GM18517 (cell line): ENCODE data around the gene TBL1XR1.

Source experiments
- ATAC-seq: cut with Tn5 transposase; IDR thresholded peaks from one replicate; pipeline ENCODE4 v1.9.1; 2021; ENCODE audit warnings: mild to moderate bottlenecking, moderate library complexity; ENCODE audit not compliant: unreplicated experiment

Gene TBL1XR1

GRCh38 chr3:177197041-177197726 is at the start of gene TBL1XR1:
TSS of gene TBL1XR1 (minus strand) at chr3:177197482. CDS start at chr3:177064977, 132,505 bp downstream.
- peak; percentile 54 for ATAC-seq

DNA sequence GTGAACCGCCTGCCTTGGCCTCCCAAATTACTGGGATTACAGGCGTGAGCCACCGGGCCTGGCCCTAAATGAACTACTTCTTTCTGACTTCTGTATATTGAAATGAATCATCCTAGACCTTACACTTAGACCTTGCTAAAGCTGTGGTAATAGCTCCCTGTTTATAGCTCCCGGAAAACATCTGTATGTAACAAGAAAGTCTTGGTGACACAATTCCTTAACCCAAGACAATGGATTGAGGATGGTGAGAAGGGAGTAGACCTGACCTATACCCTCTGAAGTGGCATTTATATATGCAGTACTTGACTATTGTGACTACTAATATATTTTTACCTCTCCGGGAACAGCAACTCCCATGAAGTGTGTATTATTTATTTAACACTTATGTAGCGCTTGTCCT is 48.0 kb upstream of the TBL1XR1 start:
- no peak for ATAC-seq

- ATAC-seq: no peak
Observed at GRCh38 chr3:177244606-177245005, 47.3 kb upstream of the TBL1XR1 start.

GRCh38 chr3:177238686-177239216 is 41.5 kb upstream of the TBL1XR1 start:
- ATAC-seq: no peak

GRCh38 chr3:177237206-177237605 is 39.9 kb upstream of the TBL1XR1 start:
- no peak for ATAC-seq

DNA sequence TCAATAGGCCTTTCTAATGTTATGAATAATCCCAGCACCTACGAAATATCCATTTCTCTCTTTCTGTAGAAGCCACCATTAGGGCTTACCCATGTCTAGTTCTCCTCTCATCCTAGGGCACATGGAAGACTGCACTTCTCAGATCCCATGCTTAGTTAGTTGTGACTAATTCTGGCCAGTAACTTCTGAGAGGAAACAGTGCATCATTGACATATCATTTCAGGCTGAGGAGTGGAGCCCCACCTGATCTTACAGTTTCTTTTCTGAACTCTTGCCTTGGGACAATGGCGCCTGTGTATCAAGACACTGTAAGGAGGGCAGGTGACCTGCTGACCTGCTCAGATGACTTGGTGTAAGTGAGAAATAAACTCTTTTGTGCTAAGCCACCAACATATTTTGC is 39.4 kb upstream of the TBL1XR1 start:
- ATAC-seq: no peak

- ATAC-seq: no peak
Observed at GRCh38 chr3:177234121-177234520, 36.8 kb upstream of the TBL1XR1 start.

- no peak for ATAC-seq
Observed at GRCh38 chr3:177231242-177231641, 34.0 kb upstream of the TBL1XR1 start.

DNA sequence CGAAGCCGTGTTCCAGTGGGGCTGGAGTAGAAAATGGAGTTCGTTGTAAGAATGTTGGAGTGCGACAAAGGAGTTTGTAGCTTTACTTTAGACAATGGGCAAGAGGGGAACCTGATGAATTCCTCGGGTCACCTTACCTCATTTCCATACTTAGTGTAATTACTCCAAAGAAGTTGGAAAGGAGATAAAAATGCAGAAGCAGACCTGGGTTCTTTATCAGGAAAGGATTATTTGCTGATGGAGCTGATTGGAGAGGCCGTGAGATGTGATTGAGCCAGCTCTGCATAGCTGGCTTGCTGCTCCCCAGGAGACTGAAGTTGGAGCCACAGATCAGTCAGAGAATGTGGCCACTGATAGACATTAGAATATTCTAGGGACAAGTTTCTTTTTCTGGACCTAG is 33.4 kb upstream of the TBL1XR1 start:
- ATAC-seq: no peak

DNA sequence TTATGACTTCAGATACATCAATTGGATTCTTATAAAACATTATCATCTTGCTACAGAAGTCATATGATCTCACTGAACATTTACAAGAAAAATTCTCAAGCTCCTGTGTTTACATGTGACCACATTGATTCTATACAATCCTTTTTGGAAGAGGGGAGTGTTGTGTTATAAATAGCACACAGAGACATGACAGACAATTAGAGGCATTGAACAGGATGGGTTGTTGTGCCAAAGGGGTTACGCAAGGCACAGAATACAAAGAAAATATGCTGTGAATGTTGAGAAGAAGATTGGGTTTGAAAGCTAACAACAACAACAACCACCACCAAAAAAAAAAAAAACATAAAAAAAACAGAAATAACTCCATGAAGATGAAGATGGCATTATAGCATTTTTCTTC is 32.5 kb upstream of the TBL1XR1 start:
- no peak for ATAC-seq

- no peak for ATAC-seq
Observed at GRCh38 chr3:177228601-177229190, 31.4 kb upstream of the TBL1XR1 start.

DNA sequence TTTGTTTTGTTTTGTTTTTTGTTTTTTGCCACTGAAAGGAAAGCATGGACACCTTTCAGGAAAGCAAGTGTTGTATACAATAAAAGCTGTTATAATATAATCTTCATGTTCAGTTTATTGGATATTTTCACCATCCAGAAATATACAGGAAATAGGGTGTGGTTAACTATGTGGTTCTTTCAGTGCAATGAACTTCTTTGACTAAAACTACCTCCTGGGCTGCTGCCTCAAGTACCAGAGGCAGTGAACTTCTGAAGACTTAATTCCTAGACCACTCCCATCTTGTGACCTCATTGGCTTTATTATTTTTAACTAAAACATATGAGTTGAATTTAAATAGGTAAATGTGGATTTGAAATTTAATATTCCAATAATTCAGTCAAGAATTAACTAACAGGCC is 27.1 kb upstream of the TBL1XR1 start:
- no peak for ATAC-seq

- ATAC-seq: no peak
Observed at GRCh38 chr3:177221744-177222143, 24.5 kb upstream of the TBL1XR1 start.

- ATAC-seq: no peak
Observed at GRCh38 chr3:177220136-177220974, 23.1 kb upstream of the TBL1XR1 start.

- no peak for ATAC-seq
Observed at GRCh38 chr3:177213801-177214535, 16.7 kb upstream of the TBL1XR1 start.

DNA sequence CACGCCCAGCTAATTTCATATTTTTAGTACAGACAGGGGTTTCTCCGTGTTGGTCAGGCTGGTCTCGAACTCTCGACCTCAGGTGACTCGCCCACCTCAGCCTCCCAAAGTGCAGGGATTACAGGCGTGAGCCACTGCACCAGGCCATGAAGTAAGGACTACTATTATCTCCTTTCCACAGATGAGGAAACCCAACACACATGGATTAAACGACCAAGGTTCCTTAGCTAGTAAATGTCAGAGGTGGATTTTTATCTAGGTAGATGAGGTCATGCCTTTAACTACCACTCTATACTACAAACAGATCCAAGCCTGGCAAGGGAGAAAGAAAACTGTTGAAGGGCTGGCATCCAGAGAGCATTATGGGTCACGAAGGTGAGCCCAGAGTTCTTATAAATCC is 15.5 kb upstream of the TBL1XR1 start:
- ATAC-seq: no peak

GRCh38 chr3:177212278-177212610 is 15.0 kb upstream of the TBL1XR1 start:
- ATAC-seq: no peak

DNA sequence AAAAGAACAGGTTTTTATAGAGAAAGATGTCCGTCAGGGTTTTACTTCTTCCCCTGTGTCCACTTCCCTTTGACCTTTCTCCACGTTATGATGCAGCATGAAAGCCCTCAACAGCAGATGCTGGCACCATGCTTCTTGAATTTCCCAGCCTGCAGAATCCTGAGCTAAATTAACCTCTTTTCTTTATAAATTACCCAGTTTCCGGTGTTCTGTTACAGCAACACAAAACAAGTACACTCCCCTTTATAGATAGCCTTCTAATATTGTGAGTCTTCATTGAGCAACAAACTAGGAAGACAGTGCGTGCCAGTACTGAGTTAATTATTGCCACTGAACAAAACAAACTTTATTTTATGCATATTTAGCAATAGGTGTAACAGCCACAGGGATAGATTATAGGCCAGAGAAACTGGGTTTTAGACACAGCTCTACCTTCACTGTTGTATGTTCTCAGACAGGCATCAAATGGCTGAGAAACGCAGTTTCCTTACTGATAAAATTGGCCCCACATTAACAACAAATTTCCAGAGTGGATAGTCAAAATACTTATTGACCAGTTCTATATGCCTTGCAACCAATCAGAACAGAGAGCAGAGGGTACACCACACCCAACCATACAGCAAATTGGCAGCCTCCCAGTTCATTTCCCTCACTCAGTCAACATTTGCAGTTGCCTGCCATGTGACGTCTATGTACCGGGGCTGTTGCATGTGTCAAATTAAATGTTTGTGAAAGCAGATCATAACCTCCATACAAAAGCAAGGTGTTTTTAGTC is 14.4 kb upstream of the TBL1XR1 start:
- no peak for ATAC-seq

- ATAC-seq: no peak
Observed at GRCh38 chr3:177210744-177211502, 13.6 kb upstream of the TBL1XR1 start.

DNA sequence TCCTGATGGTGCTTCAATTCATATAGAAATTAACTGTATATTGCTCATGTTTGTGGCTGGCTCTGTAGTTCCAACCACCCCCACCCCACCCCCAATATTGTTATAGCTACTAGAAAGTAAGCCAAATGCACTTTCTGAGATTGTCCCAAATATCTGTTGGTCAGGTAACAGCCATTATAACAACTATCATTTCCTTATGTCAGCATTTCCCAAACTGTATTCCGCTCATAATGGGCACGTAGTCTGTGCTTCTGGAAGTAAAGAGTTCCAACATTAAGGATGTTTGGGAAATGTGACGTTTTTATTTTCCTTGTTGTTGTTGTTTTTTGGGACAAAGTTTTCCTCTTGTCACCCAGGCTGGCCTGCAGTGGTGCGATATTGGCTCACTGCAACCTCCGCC is 12.2 kb upstream of the TBL1XR1 start:
- ATAC-seq: no peak
